ENCODE measurements around the gene SLC9A9. TPM values are rescaled to one million over a fixed set of nuclear protein-coding genes. Genes with fewer than 3 reads are reported as not detected.

Gene SLC9A9
- total and polyA plus RNA-seq, 2 donors from 2014 or later = 3.7 to 16.5 TPM

DNA sequence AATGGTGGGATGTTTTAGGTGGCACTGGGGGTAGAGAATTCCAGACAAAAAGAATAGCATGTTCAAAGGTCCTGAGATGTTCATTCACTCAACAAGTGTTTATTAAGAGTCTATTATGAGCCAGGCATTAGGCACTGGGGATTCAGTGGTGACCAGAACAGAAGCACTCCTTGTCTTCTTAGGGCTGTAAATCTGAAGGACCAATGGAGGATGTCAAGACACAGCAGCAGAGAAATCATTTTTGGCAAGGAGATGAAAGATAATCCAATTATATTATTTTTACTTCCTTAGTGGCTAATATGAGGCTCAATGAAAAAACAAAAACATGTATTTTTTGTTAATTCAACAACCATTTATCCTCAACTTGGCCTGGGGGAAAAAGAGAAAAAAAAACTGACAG lies 218.5 kb downstream of the SLC9A9 start:
- no peak overlapping the region for H3K4me3 ChIP-seq (ENCODE audit: low read length in 3 of 3)
- H3K27ac ChIP-seq (ENCODE audit: low read depth in 2 of 2, low read length in 2 of 2) = no peak overlapping the region
- TF ChIP-seq, protein P1, sequence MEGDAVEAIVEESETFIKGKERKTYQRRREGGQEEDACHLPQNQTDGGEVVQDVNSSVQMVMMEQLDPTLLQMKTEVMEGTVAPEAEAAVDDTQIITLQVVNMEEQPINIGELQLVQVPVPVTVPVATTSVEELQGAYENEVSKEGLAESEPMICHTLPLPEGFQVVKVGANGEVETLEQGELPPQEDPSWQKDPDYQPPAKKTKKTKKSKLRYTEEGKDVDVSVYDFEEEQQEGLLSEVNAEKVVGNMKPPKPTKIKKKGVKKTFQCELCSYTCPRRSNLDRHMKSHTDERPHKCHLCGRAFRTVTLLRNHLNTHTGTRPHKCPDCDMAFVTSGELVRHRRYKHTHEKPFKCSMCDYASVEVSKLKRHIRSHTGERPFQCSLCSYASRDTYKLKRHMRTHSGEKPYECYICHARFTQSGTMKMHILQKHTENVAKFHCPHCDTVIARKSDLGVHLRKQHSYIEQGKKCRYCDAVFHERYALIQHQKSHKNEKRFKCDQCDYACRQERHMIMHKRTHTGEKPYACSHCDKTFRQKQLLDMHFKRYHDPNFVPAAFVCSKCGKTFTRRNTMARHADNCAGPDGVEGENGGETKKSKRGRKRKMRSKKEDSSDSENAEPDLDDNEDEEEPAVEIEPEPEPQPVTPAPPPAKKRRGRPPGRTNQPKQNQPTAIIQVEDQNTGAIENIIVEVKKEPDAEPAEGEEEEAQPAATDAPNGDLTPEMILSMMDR (IDR thresholded peaks at IDR 0.05; ENCODE audit: borderline replicate concordance, extremely low read depth, insufficient read depth) = no peak
- H3K36me3 ChIP-seq (ENCODE audit: control insufficient read depth in 2 of 3, insufficient read depth in 3 of 3, low read length in 3 of 3) = no peaks in the 10 kb centered on the region
- H3K9ac ChIP-seq (ENCODE audit: low read length in 3 of 3) = no peak overlapping the region
- DNase-seq (no peak), FAIRE-seq (no peak)
- H3K27me3 ChIP-seq (ENCODE audit: control insufficient read depth, insufficient read depth, low read length) = no peaks in the 10 kb centered on the region
- intact Hi-C loops (cut with DNase I) = no loop called here
- no peaks in the 10 kb centered on the region for H3K4me1 ChIP-seq (ENCODE audit: control insufficient read depth in 2 of 3, insufficient read depth in 2 of 3, low read depth in 1 of 3, low read length in 3 of 3)
- H3K9me3 ChIP-seq (ENCODE audit: control insufficient read depth in 2 of 3, insufficient read depth in 1 of 3, low read length in 3 of 3) = no peaks in the 10 kb centered on the region

DNA sequence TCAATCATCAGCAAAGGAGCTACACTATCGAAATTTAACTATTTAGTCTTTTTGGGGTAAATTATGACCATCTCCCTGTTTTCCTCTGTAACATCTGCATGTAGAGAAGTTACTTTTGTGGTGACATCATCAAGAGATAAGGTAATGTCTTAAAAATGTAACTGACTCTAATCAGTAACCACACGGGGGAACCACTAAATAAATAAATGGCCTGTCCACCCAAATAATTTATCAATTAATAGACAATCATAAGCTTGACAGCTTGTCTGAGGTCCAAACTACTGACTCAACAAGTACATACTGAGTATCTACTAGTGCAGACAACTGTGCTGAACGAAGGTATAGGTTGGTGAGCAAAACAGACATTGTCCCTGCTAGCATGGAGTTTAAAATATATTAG lies 219.3 kb downstream of the SLC9A9 start:
- H3K4me3 ChIP-seq (ENCODE audit: low read length in 3 of 3) = no peak overlapping the region
- no peak overlapping the region for H3K9ac ChIP-seq (ENCODE audit: low read length in 3 of 3)
- TF ChIP-seq, protein P1 (IDR thresholded peaks at IDR 0.05; ENCODE audit: borderline replicate concordance, extremely low read depth, insufficient read depth) = no peak
- no peaks in the 10 kb centered on the region for H3K9me3 ChIP-seq (ENCODE audit: control insufficient read depth in 2 of 3, insufficient read depth in 1 of 3, low read length in 3 of 3)
- no peaks in the 10 kb centered on the region for H3K36me3 ChIP-seq (ENCODE audit: control insufficient read depth in 2 of 3, insufficient read depth in 3 of 3, low read length in 3 of 3)
- no peak overlapping the region for H3K27ac ChIP-seq (ENCODE audit: low read depth in 2 of 2, low read length in 2 of 2)
- DNase-seq (no peak), FAIRE-seq (no peak)
- H3K4me1 ChIP-seq (ENCODE audit: control insufficient read depth in 2 of 3, insufficient read depth in 2 of 3, low read depth in 1 of 3, low read length in 3 of 3) = no peaks in the 10 kb centered on the region
- no peaks in the 10 kb centered on the region for H3K27me3 ChIP-seq (ENCODE audit: control insufficient read depth, insufficient read depth, low read length)
- intact Hi-C loops (cut with DNase I) = no loop called here

DNA sequence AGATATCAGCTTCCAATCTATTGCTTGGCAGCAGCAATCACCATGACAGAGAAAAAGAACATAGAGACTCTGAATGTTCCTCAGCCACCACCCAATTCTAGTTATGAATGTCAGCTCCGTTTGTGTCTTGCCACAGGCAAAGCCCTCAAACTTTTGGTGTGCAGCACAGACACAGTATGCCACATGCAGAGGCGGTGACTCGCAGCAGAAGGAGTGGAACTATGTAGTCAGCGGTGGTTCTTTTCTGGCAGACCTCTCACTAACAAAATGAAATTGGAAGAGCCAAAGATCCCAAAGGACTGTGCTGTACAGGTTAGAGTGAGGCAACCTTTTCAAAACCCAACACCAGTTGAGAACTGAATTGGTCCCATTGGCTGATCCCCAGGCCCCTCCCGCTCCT lies 220.9 kb downstream of the SLC9A9 start:
- FAIRE-seq = no peak
- DNase-seq = no peak
- H3K36me3 ChIP-seq (ENCODE audit: control insufficient read depth in 2 of 3, insufficient read depth in 3 of 3, low read length in 3 of 3) = no peaks in the 10 kb centered on the region
- no peaks in the 10 kb centered on the region for H3K4me1 ChIP-seq (ENCODE audit: control insufficient read depth in 2 of 3, insufficient read depth in 2 of 3, low read depth in 1 of 3, low read length in 3 of 3)
- H3K9ac ChIP-seq (ENCODE audit: low read length in 3 of 3) = no peak overlapping the region
- no peak overlapping the region for H3K27ac ChIP-seq (ENCODE audit: low read depth in 2 of 2, low read length in 2 of 2)
- TF ChIP-seq, protein P1 (IDR thresholded peaks at IDR 0.05; ENCODE audit: borderline replicate concordance, extremely low read depth, insufficient read depth) = no peak
- H3K9me3 ChIP-seq (ENCODE audit: control insufficient read depth in 2 of 3, insufficient read depth in 1 of 3, low read length in 3 of 3) = no peaks in the 10 kb centered on the region
- intact Hi-C loops (cut with DNase I) = no loop called here
- H3K4me3 ChIP-seq (ENCODE audit: low read length in 3 of 3) = no peak overlapping the region
- H3K27me3 ChIP-seq (ENCODE audit: control insufficient read depth, insufficient read depth, low read length) = no peaks in the 10 kb centered on the region

DNA sequence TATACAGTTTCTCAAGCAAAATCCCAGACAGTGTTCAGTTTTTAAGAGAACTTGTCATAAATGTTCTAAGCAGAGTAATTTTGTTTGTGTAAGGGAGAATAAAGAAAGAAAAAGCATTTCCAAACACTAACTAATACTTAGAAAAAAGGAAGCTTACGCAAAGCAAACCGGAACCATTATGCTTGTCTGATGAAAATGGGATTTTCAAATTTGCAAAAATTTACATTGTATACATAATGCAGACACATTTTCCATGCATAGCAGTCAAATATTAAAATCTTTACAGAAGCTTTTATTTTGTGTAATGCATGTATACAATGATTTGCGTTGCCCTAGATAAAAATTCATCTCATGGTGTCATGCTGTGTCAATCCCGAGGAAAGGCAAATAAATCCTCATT lies 229.0 kb downstream of the SLC9A9 start:
- FAIRE-seq (no peak), DNase-seq (no peak)
- Histone ChIP-seq H3K9ac (ENCODE audit: low read length in 3 of 3) (no peak overlapping the region), H3K27me3 (ENCODE audit: control insufficient read depth, insufficient read depth, low read length) (no peaks in the 10 kb centered on the region), H3K4me1 (ENCODE audit: control insufficient read depth in 2 of 3, insufficient read depth in 2 of 3, low read depth in 1 of 3, low read length in 3 of 3) (no peaks in the 10 kb centered on the region), H3K4me3 (ENCODE audit: low read length in 3 of 3) (no peak overlapping the region), H3K9me3 (ENCODE audit: control insufficient read depth in 2 of 3, insufficient read depth in 1 of 3, low read length in 3 of 3) (no peaks in the 10 kb centered on the region), H3K27ac (ENCODE audit: low read depth in 2 of 2, low read length in 2 of 2) (no peak overlapping the region), H3K36me3 (ENCODE audit: control insufficient read depth in 2 of 3, insufficient read depth in 3 of 3, low read length in 3 of 3) (no peaks in the 10 kb centered on the region)
- TF ChIP-seq, protein P1 (IDR thresholded peaks at IDR 0.05; ENCODE audit: borderline replicate concordance, extremely low read depth, insufficient read depth) = no peak
- intact Hi-C loops (cut with DNase I) = no loop called here
